ENCODE measurements around the gene ZBTB9. TPM values are rescaled to one million over a fixed set of nuclear protein-coding genes. Genes with fewer than 3 reads are reported as not detected.

ZBTB9 gene
- total RNA-seq, 2 experiments from 2014 or later = 5.5 to 5.7 TPM

GRCh38 chr6:33432546-33432945 lies 21.8 kb upstream of the ZBTB9 start:
- Mint-ChIP-seq H3K4me1 (ENCODE audit: low read depth) (peaks cover 53% of the 10 kb centered on the region), H3K27me3 (no peaks in the 10 kb centered on the region), H3K27ac (peak overlapping the region; percentile 78), H3K36me3 (ENCODE audit: low read depth) (peaks cover 43% of the 10 kb centered on the region), H3K4me3 (peak overlapping the region; percentile 93), H3K9me3 (no peaks in the 10 kb centered on the region)
- peaks cover 32% of the 10 kb centered on the region for H3K36me3 ChIP-seq (ENCODE audit: insufficient read depth, low read length)
- DNase-seq = no peak
- H3K27me3 ChIP-seq (ENCODE audit: control insufficient read depth in 1 of 2, insufficient read depth in 2 of 2, low read length in 2 of 2) = no peaks in the 10 kb centered on the region
- no peak overlapping the region for H3K4me3 ChIP-seq (ENCODE audit: low read length)
- no peak for ATAC-seq (ENCODE audit: poor library complexity)
- CTCF ChIA-PET = no interaction called here
- POLR2A ChIA-PET = interaction anchor here (1.4 to 4.7 kb wide), 3 partner anchors 22 to 138 kb away, joined by 3 to 45 read pairs (median 25); partner anchors contain the start of gene ZBTB9
- H3K27ac ChIP-seq (ENCODE audit: low read depth in 1 of 2, low read length in 2 of 2) = no peak overlapping the region
- H3K9me3 ChIP-seq (ENCODE audit: control insufficient read depth in 1 of 2, insufficient read depth in 1 of 2, low read length in 2 of 2) = no peaks in the 10 kb centered on the region
- intact Hi-C loops (cut with DNase I, micrococcal nuclease) = loop anchor here in 1 of 2 experiments (5.0 to 10.0 kb wide), 3 partner anchors 145 to 802 kb away; partner anchors contain the start of genes HMGA1 and LEMD2
- no peak for TF ChIP-seq CTCF (IDR thresholded peaks at IDR 0.05)
- peaks cover 51% of the 10 kb centered on the region for H3K4me1 ChIP-seq (ENCODE audit: insufficient read depth, low read length)

- H3K4me3 Mint-ChIP-seq = peak overlapping the region; percentile 80
- H3K36me3 Mint-ChIP-seq (ENCODE audit: low read depth) = peaks cover 46% of the 10 kb centered on the region
These were observed 21.3 kb upstream of the ZBTB9 start for GRCh38 chr6:33433001-33433543.

GRCh38 chr6:33433544-33434191 lies 20.7 kb upstream of the ZBTB9 start:
- Mint-ChIP-seq H3K4me3 (no peak overlapping the region), H3K4me1 (ENCODE audit: low read depth) (peaks cover 48% of the 10 kb centered on the region), H3K27ac (peak overlapping the region; percentile 12), H3K9me3 (no peaks in the 10 kb centered on the region), H3K36me3 (ENCODE audit: low read depth) (peaks cover 52% of the 10 kb centered on the region), H3K27me3 (no peaks in the 10 kb centered on the region)
- Histone ChIP-seq H3K27me3 (ENCODE audit: control insufficient read depth in 1 of 2, insufficient read depth in 2 of 2, low read length in 2 of 2) (no peaks in the 10 kb centered on the region), H3K27ac (ENCODE audit: low read depth in 1 of 2, low read length in 2 of 2) (no peak overlapping the region), H3K4me3 (ENCODE audit: low read length) (no peak overlapping the region), H3K9me3 (ENCODE audit: control insufficient read depth in 1 of 2, insufficient read depth in 1 of 2, low read length in 2 of 2) (no peaks in the 10 kb centered on the region), H3K36me3 (ENCODE audit: insufficient read depth, low read length) (peaks cover 42% of the 10 kb centered on the region), H3K4me1 (ENCODE audit: insufficient read depth, low read length) (peaks cover 44% of the 10 kb centered on the region)
- POLR2A ChIA-PET = no interaction called here
- intact Hi-C loops (cut with DNase I, micrococcal nuclease) = loop anchor here in 1 of 2 experiments (5.0 to 10.0 kb wide), 3 partner anchors 144 to 801 kb away; partner anchors contain the start of genes HMGA1 and LEMD2
- ATAC-seq (ENCODE audit: poor library complexity) = no peak
- CTCF ChIA-PET = no interaction called here
- no peak for TF ChIP-seq CTCF (IDR thresholded peaks at IDR 0.05)
- DNase-seq = no peak

More at GRCh38 chr6:33433001-33433543, 21.3 kb upstream of the ZBTB9 start:
- Mint-ChIP-seq H3K27me3 (no peaks in the 10 kb centered on the region), H3K27ac (peak overlapping the region; percentile 78), H3K9me3 (no peaks in the 10 kb centered on the region), H3K4me1 (ENCODE audit: low read depth) (peaks cover 53% of the 10 kb centered on the region)
- Histone ChIP-seq H3K36me3 (ENCODE audit: insufficient read depth, low read length) (peaks cover 36% of the 10 kb centered on the region), H3K9me3 (ENCODE audit: control insufficient read depth in 1 of 2, insufficient read depth in 1 of 2, low read length in 2 of 2) (no peaks in the 10 kb centered on the region), H3K4me3 (ENCODE audit: low read length) (no peak overlapping the region), H3K4me1 (ENCODE audit: insufficient read depth, low read length) (peaks cover 50% of the 10 kb centered on the region), H3K27me3 (ENCODE audit: control insufficient read depth in 1 of 2, insufficient read depth in 2 of 2, low read length in 2 of 2) (no peaks in the 10 kb centered on the region), H3K27ac (ENCODE audit: low read depth in 1 of 2, low read length in 2 of 2) (no peak overlapping the region)
- ATAC-seq (ENCODE audit: poor library complexity) = no peak
- intact Hi-C loops (cut with DNase I, micrococcal nuclease) = loop anchor here in 1 of 2 experiments (5.0 to 10.0 kb wide), 3 partner anchors 144 to 802 kb away; partner anchors contain the start of genes HMGA1 and LEMD2
- ChIA-PET CTCF (no interaction called here), POLR2A (interaction anchor here (1.4 to 4.7 kb wide), 3 partner anchors 21 to 137 kb away, joined by 3 to 45 read pairs (median 25); partner anchors contain the start of gene ZBTB9)
- TF ChIP-seq CTCF (IDR thresholded peaks at IDR 0.05) = no peak
- no peak for DNase-seq
